GM12878 (cell line): ENCODE data around the gene RTN4R. TPM values are rescaled to one million over a fixed set of nuclear protein-coding genes. Genes with fewer than 3 reads are reported as not detected.

Experiments used
- ATAC-seq: fragments of 200-7000 bp; cut with Tn5 transposase; 3 replicates; pipeline ENCODE4 v1.9.1; 2020; ENCODE audit warnings: mild to moderate bottlenecking, moderate library complexity
- BruUV-seq: library from RNA; stranded (reverse); fragments of 400-500 nt; replicated peaks from 2 replicates; lab custom pipeline; 2021; lab: Mats Ljungman, UMichigan
- CTCF ChIA-PET: fragments of 300-600 bp; sonication (Branson Sonifier 250); formaldehyde crosslinking; extraction: SDS; loops from one replicate; lab custom pipeline; 2021; ENCODE audit warnings: inconsistent platforms; lab: Yijun Ruan, JAX
- POLR2A ChIA-PET: fragments of 350-600 bp; formaldehyde crosslinking; extraction: SDS; loops from one replicate; lab custom pipeline; 2021; ENCODE audit warnings: inconsistent platforms; lab: Charles Lee
- RAD21 ChIA-PET: fragments of 300-600 bp; sonication (Branson Sonifier 250); formaldehyde crosslinking; loops from one replicate; lab custom pipeline; 2023; ENCODE audit warnings: antibody characterized with exemption; ENCODE audit not compliant: unreplicated experiment; lab: Charles Lee
- SMC1A ChIA-PET: fragments of 300-600 bp; sonication (Branson Sonifier 250); formaldehyde crosslinking; loops from one replicate; lab custom pipeline; 2023; ENCODE audit not compliant: unreplicated experiment, uncharacterized antibody; lab: Charles Lee
- DNase-seq: peaks from one replicate; pipeline ENCODE4 v3.0.0-alpha.2; 2011; ENCODE audit warnings: low read depth, low spot score
- FAIRE-seq: peaks from 3 replicates; lab custom pipeline; 2011; peaks lifted over from hg19 to GRCh38; lab: Jason Lieb, UNC
- H2AFZ ChIP-seq: 2 replicates; pipeline ENCODE4 v1.6.0; 2011; ENCODE audit warnings: low read depth, low read length, control low read depth; ENCODE audit not compliant: control insufficient read depth
- H3K27ac ChIP-seq: 2 replicates; pipeline ENCODE4 v1.5.1; 2011; ENCODE audit warnings: control low read depth; ENCODE audit not compliant: control insufficient read depth, insufficient read depth
- H3K27me3 ChIP-seq, 2 experiments: replicated peaks in 1 of 2; 2 replicates each; pipeline versions ENCODE4 v1.6.0 to v1.6.1; 2011; ENCODE audit warnings: low read length in 1 of 2; ENCODE audit not compliant: control insufficient read depth in 2 of 2, insufficient read depth in 2 of 2
- H3K36me3 ChIP-seq, 2 experiments: 2 replicates each; pipeline ENCODE4 v1.5.1; 2011; ENCODE audit warnings: low read length in 1 of 2; ENCODE audit not compliant: control insufficient read depth in 2 of 2, insufficient read depth in 2 of 2
- H3K4me1 ChIP-seq: 2 replicates; pipeline ENCODE4 v1.6.1; 2011; ENCODE audit warnings: mild to moderate bottlenecking, low read length, moderate library complexity, mixed read lengths; ENCODE audit not compliant: control insufficient read depth, insufficient read depth
- H3K4me2 ChIP-seq: 2 replicates; pipeline ENCODE4 v1.6.0; 2011; ENCODE audit warnings: control low read depth; ENCODE audit not compliant: control insufficient read depth, insufficient read depth
- H3K4me3 ChIP-seq: fragments of 200-600 bp; sonication (generic); 2 replicates; pipeline ENCODE4 v1.5.1; 2016
- H3K79me2 ChIP-seq: 2 replicates; pipeline ENCODE4 v1.6.0; 2011; ENCODE audit warnings: low read length; ENCODE audit not compliant: control insufficient read depth, insufficient read depth
- H3K9ac ChIP-seq: 2 replicates; pipeline ENCODE4 v1.8.0; 2011; ENCODE audit warnings: low read length, control low read depth, mixed read lengths; ENCODE audit not compliant: control insufficient read depth, insufficient read depth
- H3K9me3 ChIP-seq: replicated peaks from 3 replicates; pipeline ENCODE4 v1.5.1; 2011; ENCODE audit warnings: mild to moderate bottlenecking, low read length; ENCODE audit not compliant: control insufficient read depth, insufficient read depth
- H4K20me1 ChIP-seq: 2 replicates; pipeline ENCODE4 v1.6.0; 2011; ENCODE audit not compliant: control insufficient read depth, insufficient read depth
- ATF2 ChIP-seq: IDR thresholded peaks from 2 replicates; pipeline ENCODE4 v1.6.1; 2012; ENCODE audit warnings: low read length, inconsistent platforms
- BCL3 ChIP-seq: IDR thresholded peaks from 2 replicates; pipeline ENCODE4 v1.6.1; 2011; ENCODE audit warnings: borderline replicate concordance, low read depth, mild to moderate bottlenecking, moderate library complexity, low read length; ENCODE audit not compliant: insufficient read depth, poor library complexity, severe bottlenecking
- CBX3 ChIP-seq: fragments of 200-600 bp; sonication (generic); IDR thresholded peaks from 2 replicates; pipeline ENCODE4 v1.6.1; 2016; ENCODE audit warnings: low read depth, borderline replicate concordance
- EP300 ChIP-seq, 2 experiments: fragments of 150-350 bp in 1 of 2; IDR thresholded peaks; 2 replicates each; pipeline ENCODE4 v1.6.1; 2011 to 2012; ENCODE audit warnings: low read depth in 2 of 2, low read length in 2 of 2, borderline replicate concordance in 1 of 2, improper control_type of control experiment in 1 of 2, inconsistent platforms in 1 of 2; ENCODE audit not compliant: control insufficient read depth in 1 of 2
- HDGF ChIP-seq: fragments of 450-650 bp; IDR thresholded peaks from 2 replicates; pipeline ENCODE4 v1.6.1; 2016; ENCODE audit warnings: antibody characterized with exemption
- JUND ChIP-seq: IDR thresholded peaks from 2 replicates; pipeline ENCODE4 v1.6.1; 2012; ENCODE audit warnings: low read depth, mild to moderate bottlenecking, low read length, improper control_type of control experiment, moderate library complexity
- KLF5 ChIP-seq: fragments of 450-650 bp; IDR thresholded peaks from 2 replicates; pipeline ENCODE4 v1.6.1; 2014; ENCODE audit warnings: mild to moderate bottlenecking; ENCODE audit not compliant: partially characterized antibody
- NR2F1 ChIP-seq: fragments of 450-650 bp; conservative IDR thresholded peaks from 2 replicates; pipeline ENCODE4 v1.6.1; 2017; ENCODE audit warnings: mild to moderate bottlenecking
- PAX8 ChIP-seq: fragments of 450-650 bp; IDR thresholded peaks from 2 replicates; pipeline ENCODE4 v1.6.1; 2017; ENCODE audit warnings: mild to moderate bottlenecking, moderate library complexity
- RAD51 ChIP-seq: fragments of 450-650 bp; IDR thresholded peaks from 2 replicates; pipeline ENCODE4 v1.6.1; 2016; ENCODE audit warnings: moderate library complexity, mild to moderate bottlenecking, inconsistent platforms
- RBBP5 ChIP-seq: fragments of 200-600 bp; sonication (generic); conservative IDR thresholded peaks from 2 replicates; pipeline ENCODE4 v1.6.1; 2016
- RELA ChIP-seq: fragments of 450-650 bp; IDR thresholded peaks from 2 replicates; pipeline ENCODE4 v1.8.0; 2014; ENCODE audit warnings: borderline replicate concordance; ENCODE audit not compliant: partially characterized antibody
- STAT1 ChIP-seq: fragments of 450-650 bp; conservative IDR thresholded peaks from 2 replicates; pipeline ENCODE4 v1.6.1; 2014; ENCODE audit warnings: antibody characterized with exemption, mild to moderate bottlenecking
- STAT3 ChIP-seq: IDR thresholded peaks from 2 replicates; pipeline ENCODE4 v1.6.1; 2011; ENCODE audit warnings: low read depth, low read length, improper control_type of control experiment
- SUPT20H ChIP-seq: IDR thresholded peaks from 2 replicates; pipeline ENCODE4 v1.6.1; 2011; ENCODE audit warnings: low read depth, mild to moderate bottlenecking, low read length, moderate library complexity, borderline replicate concordance; ENCODE audit not compliant: control insufficient read depth
- TARDBP ChIP-seq: IDR thresholded peaks from 2 replicates; pipeline ENCODE4 v1.6.1; 2016; ENCODE audit warnings: borderline replicate concordance
- YBX1 ChIP-seq: fragments of 450-650 bp; IDR thresholded peaks from 2 replicates; pipeline ENCODE4 v1.6.1; 2016; ENCODE audit warnings: antibody characterized with exemption
- ZSCAN29 ChIP-seq: fragments of 450-650 bp; IDR thresholded peaks from 2 replicates; pipeline ENCODE4 v1.6.1; 2017; ENCODE audit warnings: mild to moderate bottlenecking, moderate library complexity
- WGBS: methylation state at CpG from one replicate; pipeline ENCODE4 v1.1.6; 2016; ENCODE audit warnings: low lambda C conversion rate; ENCODE audit not compliant: insufficient replicate concordance, insufficient coverage; ENCODE audit errors: missing lambda C conversion rate; 5-methylcytosine and 5-hydroxymethylcytosine counted together
- in situ Hi-C: fragments of 300-500 bp; cut with MboI; formaldehyde crosslinking; loops from 9 replicates; pipeline ENCODE4 v1.14.3; 2018; ENCODE audit warnings: mixed read lengths
- intact Hi-C: fragments of 100-400 bp; cut with micrococcal nuclease; formaldehyde crosslinking; loops from one replicate; pipeline ENCODE4 v1.14.2; 2022; ENCODE audit not compliant: unreplicated experiment
- polyA plus RNA-seq, 11 experiments: library from polyadenylated mRNA; depleted of rRNA in 4 of 11; unstranded in 6 of 11; stranded (reverse) in 5 of 11; fragments of >200 nt; fragmentation: Nextera tagmentation in 4 of 11; fragmentation: Illumina TruSeq in 1 of 11; extraction: Ambion mirVana in 4 of 11; extraction: Trizol in 1 of 11; gene quantifications; 1 replicate in 1 of 11; 2 replicates in 10 of 11; pipeline versions ENCODE4 v1.2.1 to v1.2.3, GENCODE V29; 2011 to 2016; ENCODE audit warnings: inconsistent platforms in 2 of 11, missing spikeins in 2 of 11, low read depth in 1 of 11
- total RNA-seq, 4 experiments: library from RNA; depleted of rRNA in 3 of 4; stranded (reverse); fragments of >200 nt in 3 of 4; fragmentation: Illumina TruSeq in 1 of 4; extraction: Trizol in 1 of 4; gene quantifications; 2 replicates each; pipeline versions ENCODE4 v1.2.1 to v1.2.3, GENCODE V29; 2013 to 2021
- TF ChIP-seq, protein P1 (sequence below): fragments of 150-350 bp; IDR thresholded peaks from 2 replicates; pipeline ENCODE4 v1.6.1; 2016; ENCODE audit warnings: low read depth, low read length
- TF ChIP-seq, protein P2 (sequence below): fragments of 450-650 bp; IDR thresholded peaks from 2 replicates; pipeline ENCODE4 v1.6.1; 2016; ENCODE audit warnings: mild to moderate bottlenecking

Gene RTN4R
- total and polyA plus RNA-seq, 10 of the 15 experiments (the other 5 are each of a cell fraction or from before 2014, with no cell fraction given): 0.03 to 1.0 (median 0.60) TPM; not detected in 2

GRCh38 chr22:20199906-20200305, 68.2 kb downstream of the RTN4R start:
- Histone ChIP-seq H3K79me2 (no peaks in the 10 kb centered on the region), H3K9me3 (no peaks in the 10 kb centered on the region), H3K27me3 (peaks cover 0 to 2% of the 10 kb centered on the region in 2 experiments; a peak in 2 of 4 replicates), H3K4me1 (no peaks in the 10 kb centered on the region), H3K36me3 (no peaks in the 10 kb centered on the region), H4K20me1 (no peaks in the 10 kb centered on the region), H3K4me3 (no peak overlapping the region), H3K27ac (no peak overlapping the region), H3K4me2 (no peak overlapping the region), H3K9ac (no peak overlapping the region), H2AFZ (no peak overlapping the region)
- 37% methylated on average over 5 of the region's 5 CpGs for WGBS
- RAD21 ChIA-PET: no interaction called here
- CTCF ChIA-PET: no interaction called here
- in situ Hi-C loops (no loop called here), intact Hi-C loops (no loop called here)
- BruUV-seq: no TSS peak
- TF ChIP-seq YBX1: no peak
- TF ChIP-seq RAD51: no peak
- no peak for TF ChIP-seq CBX3
- no peak for TF ChIP-seq NR2F1
- no peak for TF ChIP-seq BCL3
- TF ChIP-seq EP300 (IDR thresholded peaks at IDR 0.05; ENCODE audit: borderline replicate concordance in 1 of 2, control insufficient read depth in 1 of 2, low read depth in 2 of 2, low read length in 2 of 2): no peak
- TF ChIP-seq ZSCAN29: no peak
- no peak for TF ChIP-seq RELA
- no peak for TF ChIP-seq PAX8
- TF ChIP-seq KLF5: no peak
- no peak for TF ChIP-seq SUPT20H
- TF ChIP-seq RBBP5: no peak
- TF ChIP-seq STAT1: no peak
- no peak for TF ChIP-seq TARDBP
- no peak for TF ChIP-seq HDGF
- TF ChIP-seq, protein P1, sequence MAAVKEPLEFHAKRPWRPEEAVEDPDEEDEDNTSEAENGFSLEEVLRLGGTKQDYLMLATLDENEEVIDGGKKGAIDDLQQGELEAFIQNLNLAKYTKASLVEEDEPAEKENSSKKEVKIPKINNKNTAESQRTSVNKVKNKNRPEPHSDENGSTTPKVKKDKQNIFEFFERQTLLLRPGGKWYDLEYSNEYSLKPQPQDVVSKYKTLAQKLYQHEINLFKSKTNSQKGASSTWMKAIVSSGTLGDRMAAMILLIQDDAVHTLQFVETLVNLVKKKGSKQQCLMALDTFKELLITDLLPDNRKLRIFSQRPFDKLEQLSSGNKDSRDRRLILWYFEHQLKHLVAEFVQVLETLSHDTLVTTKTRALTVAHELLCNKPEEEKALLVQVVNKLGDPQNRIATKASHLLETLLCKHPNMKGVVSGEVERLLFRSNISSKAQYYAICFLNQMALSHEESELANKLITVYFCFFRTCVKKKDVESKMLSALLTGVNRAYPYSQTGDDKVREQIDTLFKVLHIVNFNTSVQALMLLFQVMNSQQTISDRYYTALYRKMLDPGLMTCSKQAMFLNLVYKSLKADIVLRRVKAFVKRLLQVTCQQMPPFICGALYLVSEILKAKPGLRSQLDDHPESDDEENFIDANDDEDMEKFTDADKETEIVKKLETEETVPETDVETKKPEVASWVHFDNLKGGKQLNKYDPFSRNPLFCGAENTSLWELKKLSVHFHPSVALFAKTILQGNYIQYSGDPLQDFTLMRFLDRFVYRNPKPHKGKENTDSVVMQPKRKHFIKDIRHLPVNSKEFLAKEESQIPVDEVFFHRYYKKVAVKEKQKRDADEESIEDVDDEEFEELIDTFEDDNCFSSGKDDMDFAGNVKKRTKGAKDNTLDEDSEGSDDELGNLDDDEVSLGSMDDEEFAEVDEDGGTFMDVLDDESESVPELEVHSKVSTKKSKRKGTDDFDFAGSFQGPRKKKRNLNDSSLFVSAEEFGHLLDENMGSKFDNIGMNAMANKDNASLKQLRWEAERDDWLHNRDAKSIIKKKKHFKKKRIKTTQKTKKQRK: no peak
- TF ChIP-seq, protein P2, sequence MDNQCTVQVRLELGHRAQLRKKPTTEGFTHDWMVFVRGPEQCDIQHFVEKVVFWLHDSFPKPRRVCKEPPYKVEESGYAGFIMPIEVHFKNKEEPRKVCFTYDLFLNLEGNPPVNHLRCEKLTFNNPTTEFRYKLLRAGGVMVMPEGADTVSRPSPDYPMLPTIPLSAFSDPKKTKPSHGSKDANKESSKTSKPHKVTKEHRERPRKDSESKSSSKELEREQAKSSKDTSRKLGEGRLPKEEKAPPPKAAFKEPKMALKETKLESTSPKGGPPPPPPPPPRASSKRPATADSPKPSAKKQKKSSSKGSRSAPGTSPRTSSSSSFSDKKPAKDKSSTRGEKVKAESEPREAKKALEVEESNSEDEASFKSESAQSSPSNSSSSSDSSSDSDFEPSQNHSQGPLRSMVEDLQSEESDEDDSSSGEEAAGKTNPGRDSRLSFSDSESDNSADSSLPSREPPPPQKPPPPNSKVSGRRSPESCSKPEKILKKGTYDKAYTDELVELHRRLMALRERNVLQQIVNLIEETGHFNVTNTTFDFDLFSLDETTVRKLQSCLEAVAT: no peak
- no peak for TF ChIP-seq STAT3
- TF ChIP-seq JUND: no peak
- TF ChIP-seq ATF2: no peak
- no peak for DNase-seq
- SMC1A ChIA-PET: no interaction called here
- FAIRE-seq: no peak
- POLR2A ChIA-PET: no interaction called here
- no peak for ATAC-seq
